OCI-M2 (cell line): ENCODE results near the gene LHFPL2.

Source experiments
- DNase-seq: peaks from one replicate; lab custom pipeline; 2025; ENCODE audit not compliant: unreplicated experiment; lab: John Stamatoyannopoulos, UW

LHFPL2 gene

DNA sequence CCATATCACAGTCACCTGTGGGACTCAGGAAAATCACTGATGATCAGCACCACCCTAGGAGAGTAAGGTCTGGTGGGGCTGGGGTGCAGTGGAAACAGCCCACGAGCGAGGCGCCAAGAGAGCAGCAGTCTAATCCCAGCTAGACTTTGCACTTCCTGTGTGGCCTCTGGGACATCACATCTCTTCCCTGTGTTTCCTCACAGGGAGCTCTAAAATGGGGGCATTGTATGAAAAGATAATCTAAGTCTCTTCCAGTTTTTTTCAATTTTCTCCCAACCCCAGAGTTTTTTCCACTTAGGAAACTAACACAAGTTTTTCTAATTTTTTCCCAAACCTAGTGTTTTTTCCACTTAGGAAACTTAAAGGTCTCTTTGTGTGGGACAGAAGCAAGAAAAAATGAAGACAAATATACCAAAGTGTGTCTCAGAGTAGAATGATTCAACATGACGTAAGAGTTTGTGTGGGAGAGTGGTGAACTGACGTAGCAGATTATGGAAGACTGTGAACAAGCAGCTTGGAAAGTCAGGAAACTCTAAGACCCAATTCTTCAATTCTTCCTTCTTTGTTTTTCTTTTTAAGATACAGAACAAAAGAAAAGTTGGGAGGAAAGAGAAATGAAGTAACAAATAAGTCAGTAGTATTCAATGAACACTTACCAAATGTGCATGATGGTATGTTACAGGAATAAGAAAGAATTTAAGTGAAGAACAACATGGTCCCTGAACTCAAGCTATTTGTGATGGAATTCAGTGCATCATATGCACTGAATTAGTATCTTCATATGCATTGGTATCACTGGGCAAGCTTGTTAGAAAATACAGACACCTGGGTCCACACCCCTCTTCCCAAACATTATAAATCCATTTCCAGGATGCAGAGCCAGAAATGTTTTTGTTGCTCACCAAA is 51.3 kb downstream of the LHFPL2 start:
- DNase-seq = no peak

- DNase-seq = no peak
Measured at GRCh38 chr5:78595458-78595921, 53.1 kb downstream of the LHFPL2 start.

GRCh38 chr5:78594610-78595457 is 53.7 kb downstream of the LHFPL2 start:
- DNase-seq = no peak

DNA sequence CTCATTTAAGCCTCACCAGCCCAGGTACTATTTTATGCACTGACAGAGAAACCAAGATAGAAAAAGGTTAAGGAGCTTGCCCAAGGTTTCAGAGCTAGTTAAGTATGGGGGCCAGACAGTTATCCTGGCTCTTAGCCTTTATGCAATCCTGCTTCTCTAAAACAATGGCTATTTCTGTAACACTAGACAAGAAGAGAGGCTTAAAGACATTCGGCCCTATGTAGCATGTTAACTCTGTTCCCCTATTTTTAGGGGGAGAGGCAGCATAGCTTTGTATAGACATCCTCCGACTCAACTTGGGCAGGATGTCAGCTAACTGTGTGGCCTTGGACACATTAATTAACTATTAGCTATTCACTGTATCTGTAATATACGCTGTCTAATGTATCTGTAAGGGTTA is 54.6 kb downstream of the LHFPL2 start:
- DNase-seq = no peak

- DNase-seq = no peak
Measured at GRCh38 chr5:78593465-78593864, 55.1 kb downstream of the LHFPL2 start.

DNA sequence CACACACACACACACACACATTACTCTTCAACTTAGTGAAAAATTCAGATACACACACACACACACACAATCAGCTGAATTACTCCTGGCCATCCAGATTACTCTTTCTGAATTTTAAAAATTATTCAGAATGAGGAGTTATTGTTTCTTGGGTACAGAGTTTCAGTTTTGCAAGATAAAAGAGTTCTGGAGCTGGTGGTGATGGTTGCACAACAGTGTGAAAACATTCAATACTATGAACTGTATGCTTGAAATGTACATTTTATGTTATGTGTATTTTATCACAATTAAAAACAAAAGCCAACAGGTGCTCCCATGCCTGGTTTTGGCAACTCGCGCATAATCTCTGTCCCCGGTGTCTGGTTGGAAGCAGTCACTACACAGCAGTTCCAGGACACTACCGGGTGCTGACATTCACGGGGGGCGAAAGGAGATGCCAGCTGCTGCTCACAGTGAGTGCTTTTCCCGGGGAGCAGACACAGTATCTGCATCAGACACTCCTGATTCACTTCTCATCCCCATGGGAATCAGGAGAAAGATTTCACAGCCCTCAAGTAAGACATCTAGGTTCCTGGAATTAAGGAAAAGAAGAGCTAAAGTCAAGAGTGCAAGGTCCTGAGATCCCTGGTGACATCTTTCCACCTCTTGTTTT is 55.7 kb downstream of the LHFPL2 start:
- DNase-seq = no peak

GRCh38 chr5:78591972-78592700 is 56.4 kb downstream of the LHFPL2 start:
- no peak for DNase-seq

DNA sequence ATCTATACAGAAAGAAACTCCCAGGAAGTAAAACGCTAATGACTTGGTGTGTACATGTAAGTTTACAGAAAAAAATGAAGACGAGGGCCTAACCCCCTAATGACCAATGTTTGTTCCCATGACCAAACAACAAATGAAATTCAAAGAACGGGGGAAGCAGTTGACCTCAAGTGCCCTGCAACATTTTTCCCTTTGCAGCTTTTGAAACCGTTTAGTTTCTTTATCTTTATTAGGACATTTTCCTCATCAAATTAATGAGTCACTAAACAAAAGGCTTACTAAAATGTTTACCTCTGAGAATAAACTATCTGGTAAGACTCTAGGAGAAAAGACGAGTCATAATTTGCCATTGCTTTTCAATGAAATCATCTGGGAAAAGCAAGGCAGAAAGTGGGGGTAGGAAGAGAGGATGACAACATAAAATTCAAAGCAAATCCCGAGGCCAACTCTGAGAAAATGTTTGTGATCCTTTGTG is 57.4 kb downstream of the LHFPL2 start:
- DNase-seq = no peak

GRCh38 chr5:78589923-78590322 is 58.6 kb downstream of the LHFPL2 start:
- DNase-seq = no peak

DNA sequence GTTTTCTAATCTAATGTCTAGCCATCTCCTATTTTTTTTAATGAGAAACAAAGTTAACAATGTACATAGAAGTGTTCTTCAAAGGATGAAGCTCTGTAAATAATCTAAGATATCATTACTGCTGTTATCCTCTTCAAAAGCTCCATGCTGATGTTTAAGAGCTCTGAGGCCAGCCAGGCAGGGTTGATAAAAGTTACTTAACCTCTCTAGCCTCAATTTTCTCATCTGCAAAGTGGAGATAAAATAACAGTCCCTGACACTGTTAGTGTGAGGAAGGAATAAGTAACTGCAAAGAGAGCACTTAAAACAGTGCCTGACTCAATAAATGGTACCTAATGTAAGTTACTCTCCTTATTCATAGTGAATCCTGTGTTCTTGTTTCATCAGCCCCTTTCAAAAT is 60.1 kb downstream of the LHFPL2 start:
- DNase-seq = no peak

DNA sequence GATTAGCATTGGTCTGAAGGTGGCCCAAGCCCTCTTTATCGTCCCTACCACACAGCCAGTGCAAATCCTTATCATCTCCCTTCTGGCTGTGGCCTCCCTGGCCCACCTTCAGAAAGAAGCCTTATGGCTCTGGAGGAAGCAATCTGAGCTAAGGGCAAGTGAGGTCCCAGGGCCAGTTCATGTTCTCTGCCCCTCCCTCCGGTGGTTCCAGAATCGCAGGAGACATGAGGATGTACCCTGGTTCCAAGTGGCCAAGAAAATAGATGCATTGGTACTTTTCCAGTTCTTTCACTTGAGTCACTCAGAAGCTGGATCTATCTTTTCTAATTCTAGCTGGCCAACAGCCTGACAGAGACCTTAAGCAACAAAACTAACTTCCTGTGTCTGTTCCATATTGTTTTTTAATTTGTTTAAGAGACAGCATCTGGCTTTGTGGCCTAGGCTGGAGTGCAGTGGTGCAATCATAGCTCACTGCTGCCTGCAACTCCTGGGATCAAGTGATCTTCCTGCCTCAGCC is 60.7 kb downstream of the LHFPL2 start:
- peak; percentile 44 for DNase-seq

- no peak for DNase-seq
Measured at GRCh38 chr5:78587081-78587774, 61.3 kb downstream of the LHFPL2 start.

DNA sequence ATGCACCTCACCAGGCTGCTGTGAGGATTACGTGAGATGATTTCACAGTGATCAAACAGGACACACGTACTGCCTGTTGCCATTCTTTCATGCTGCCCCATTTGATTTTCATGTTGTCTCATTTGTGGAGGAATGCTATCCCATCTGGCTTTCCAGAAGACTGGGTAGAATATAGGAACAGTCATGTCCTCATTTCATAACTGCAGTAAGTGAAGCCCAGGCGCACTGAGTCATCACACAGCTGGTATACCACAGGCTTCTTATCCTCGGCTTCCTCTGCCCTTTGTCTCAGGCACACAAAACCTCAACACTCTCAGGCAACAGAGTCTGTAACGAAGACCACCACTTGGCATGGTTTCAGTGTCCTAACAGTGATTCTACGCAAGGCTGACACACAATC is 62.3 kb downstream of the LHFPL2 start:
- no peak for DNase-seq

GRCh38 chr5:78578015-78578414 is 70.6 kb downstream of the LHFPL2 start:
- DNase-seq = no peak

DNA sequence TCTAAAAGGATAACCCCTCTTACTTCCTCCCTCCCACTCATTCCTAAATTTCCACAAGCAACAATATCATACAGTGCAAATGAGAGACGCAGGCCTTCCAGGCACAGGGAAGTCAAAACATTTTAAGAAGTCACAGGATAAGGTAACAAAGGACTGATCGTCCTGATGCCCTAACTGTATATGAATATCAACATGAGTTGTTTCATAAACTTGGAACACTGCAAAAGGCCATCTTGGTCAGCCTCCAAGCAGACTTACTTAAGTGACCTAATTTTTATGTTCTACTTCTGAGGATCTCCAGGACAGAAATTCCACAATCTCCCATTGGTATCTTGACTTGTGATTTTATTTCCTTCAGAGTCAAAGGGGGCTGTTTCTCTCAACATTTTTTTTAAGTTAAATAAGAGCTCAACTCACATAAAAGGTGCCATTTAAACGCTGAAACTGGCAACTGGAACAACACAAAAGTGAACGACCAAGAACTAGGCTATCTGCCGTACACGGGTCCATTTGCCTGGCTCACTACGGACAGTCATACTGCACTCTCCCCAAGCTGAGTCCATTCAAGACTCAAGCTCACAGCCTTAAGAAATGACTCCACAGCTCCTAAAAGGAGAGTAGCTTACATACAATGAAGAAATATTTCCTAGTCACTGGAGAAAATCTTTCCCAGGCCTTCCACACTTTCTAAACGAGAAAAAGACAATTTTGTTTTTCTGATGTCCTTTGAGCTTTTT is 71.3 kb downstream of the LHFPL2 start:
- no peak for DNase-seq

GRCh38 chr5:78576376-78576775 is 72.2 kb downstream of the LHFPL2 start:
- no peak for DNase-seq

GRCh38 chr5:78574731-78575161 is 73.8 kb downstream of the LHFPL2 start:
- no peak for DNase-seq

- no peak for DNase-seq
Measured at GRCh38 chr5:78574131-78574673, 74.4 kb downstream of the LHFPL2 start.

DNA sequence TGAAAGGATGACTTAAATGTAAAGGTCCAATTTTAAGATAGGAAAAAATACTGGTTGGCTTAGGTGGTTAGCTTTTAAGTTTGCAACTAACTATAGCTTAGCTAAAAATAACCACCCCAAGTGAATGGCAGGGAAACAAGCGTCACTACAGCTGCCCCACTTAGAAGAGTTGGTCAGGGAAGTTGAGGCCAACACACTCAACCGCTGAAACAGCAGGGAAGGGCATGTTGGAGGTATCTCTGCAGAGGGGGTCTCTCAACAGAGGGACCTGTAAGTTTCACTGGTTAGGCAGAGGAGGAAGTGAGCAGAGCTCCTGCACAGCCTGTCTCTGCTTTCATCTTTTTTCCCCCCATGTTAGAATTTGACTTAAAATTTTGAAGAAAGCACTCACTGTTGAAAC is 75.3 kb downstream of the LHFPL2 start:
- no peak for DNase-seq
